ENCODE results near the gene TNFSF8. TPM values are rescaled to one million over a fixed set of nuclear protein-coding genes. Genes with fewer than 3 reads are reported as not detected.

TNFSF8 gene
- total RNA-seq, 1 donor from 2014 or later, result 0.19 TPM

DNA sequence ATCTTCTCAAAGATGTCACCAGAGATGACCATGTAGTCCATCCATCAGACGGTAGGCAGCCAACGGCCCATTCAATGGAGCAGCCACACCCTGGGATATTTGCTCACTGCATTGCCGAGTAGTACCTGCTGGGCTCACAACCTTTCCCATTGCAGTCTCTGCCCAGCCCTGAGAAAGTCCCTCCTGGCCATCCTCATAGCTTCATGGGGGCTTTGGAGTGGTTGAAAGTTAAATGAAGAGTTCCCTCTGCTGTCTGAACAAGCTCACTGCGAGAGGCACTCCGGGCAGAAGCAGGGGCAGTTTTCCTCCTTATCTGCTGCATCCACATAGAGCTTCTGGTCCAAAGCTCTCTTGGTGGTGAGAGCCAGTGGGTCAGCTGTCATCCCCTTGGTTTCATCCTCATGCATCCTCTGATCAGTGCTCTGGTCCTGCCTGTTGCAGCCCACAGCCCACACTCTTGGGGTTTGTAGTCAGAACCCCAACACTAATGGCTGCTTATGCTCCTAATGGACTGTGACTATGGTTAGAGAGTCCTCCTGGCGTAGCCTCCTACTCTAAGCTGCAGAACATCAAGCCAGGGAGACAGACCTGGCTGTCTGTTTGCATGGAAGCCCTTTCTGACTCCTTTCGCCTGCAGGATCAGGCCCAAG is 23.3 kb downstream of the TNFSF8 start:
- Mint-ChIP-seq H3K27me3 (peaks cover 4% of the 10 kb centered on the region), H3K36me3 (no peaks in the 10 kb centered on the region), H3K27ac (peak overlapping the region; percentile 59), H3K4me3 (peak overlapping the region; percentile 34), H3K4me1 (ENCODE audit: unreplicated experiment) (peaks cover 33% of the 10 kb centered on the region), H3K9me3 (no peaks in the 10 kb centered on the region)
- TF ChIP-seq, protein P1, sequence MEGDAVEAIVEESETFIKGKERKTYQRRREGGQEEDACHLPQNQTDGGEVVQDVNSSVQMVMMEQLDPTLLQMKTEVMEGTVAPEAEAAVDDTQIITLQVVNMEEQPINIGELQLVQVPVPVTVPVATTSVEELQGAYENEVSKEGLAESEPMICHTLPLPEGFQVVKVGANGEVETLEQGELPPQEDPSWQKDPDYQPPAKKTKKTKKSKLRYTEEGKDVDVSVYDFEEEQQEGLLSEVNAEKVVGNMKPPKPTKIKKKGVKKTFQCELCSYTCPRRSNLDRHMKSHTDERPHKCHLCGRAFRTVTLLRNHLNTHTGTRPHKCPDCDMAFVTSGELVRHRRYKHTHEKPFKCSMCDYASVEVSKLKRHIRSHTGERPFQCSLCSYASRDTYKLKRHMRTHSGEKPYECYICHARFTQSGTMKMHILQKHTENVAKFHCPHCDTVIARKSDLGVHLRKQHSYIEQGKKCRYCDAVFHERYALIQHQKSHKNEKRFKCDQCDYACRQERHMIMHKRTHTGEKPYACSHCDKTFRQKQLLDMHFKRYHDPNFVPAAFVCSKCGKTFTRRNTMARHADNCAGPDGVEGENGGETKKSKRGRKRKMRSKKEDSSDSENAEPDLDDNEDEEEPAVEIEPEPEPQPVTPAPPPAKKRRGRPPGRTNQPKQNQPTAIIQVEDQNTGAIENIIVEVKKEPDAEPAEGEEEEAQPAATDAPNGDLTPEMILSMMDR (conservative IDR thresholded peaks at IDR 0.05), result peak; percentile 74
- no peak for DNase-seq (ENCODE audit: extremely low spot score, unreplicated experiment)

DNA sequence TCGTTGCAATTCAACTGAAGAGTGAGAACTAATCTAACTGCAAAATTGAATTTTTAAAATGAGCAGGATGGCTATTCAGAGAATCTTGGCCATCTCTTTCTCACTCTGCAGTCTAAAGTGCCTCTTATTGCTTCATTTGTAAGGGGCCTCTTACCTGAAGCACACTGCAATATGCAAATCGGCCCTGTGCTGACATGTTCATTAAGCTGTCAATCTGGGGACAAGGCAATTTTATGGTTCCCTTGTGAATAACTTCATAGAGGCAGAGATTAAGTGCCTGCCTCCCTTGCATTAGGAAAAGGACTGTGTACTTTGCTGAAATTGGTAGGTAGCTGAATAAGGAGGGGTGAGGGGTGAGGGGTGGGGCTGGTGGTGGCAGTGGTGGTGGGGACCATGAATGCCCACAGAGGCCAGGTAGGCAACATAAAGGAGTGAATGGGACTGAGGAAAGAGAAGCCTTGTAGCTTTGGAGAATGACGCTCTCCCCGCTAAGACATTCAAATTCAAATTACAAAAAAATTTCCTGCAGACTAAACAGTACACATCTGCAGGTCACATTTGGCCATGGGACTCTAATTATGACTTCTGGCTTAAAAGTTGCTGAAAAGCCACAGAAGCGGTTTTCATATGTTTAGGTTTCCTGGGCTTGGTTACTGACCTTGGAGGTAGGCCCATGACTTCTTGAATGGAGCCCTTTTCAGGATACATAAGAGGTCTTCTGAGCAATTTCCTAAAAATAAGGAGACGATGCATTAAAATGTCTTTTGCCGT is 25.0 kb downstream of the TNFSF8 start:
- no peaks in the 10 kb centered on the region for H3K36me3 Mint-ChIP-seq
- no peak overlapping the region for H3K4me3 Mint-ChIP-seq
- DNase-seq (ENCODE audit: extremely low spot score, unreplicated experiment), result no peak
- H3K27ac Mint-ChIP-seq, result no peak overlapping the region
- peaks cover 4% of the 10 kb centered on the region for H3K27me3 Mint-ChIP-seq
- no peaks in the 10 kb centered on the region for H3K9me3 Mint-ChIP-seq
- peaks cover 28% of the 10 kb centered on the region for H3K4me1 Mint-ChIP-seq (ENCODE audit: unreplicated experiment)
- TF ChIP-seq, protein P1 (conservative IDR thresholded peaks at IDR 0.05), result no peak

DNA sequence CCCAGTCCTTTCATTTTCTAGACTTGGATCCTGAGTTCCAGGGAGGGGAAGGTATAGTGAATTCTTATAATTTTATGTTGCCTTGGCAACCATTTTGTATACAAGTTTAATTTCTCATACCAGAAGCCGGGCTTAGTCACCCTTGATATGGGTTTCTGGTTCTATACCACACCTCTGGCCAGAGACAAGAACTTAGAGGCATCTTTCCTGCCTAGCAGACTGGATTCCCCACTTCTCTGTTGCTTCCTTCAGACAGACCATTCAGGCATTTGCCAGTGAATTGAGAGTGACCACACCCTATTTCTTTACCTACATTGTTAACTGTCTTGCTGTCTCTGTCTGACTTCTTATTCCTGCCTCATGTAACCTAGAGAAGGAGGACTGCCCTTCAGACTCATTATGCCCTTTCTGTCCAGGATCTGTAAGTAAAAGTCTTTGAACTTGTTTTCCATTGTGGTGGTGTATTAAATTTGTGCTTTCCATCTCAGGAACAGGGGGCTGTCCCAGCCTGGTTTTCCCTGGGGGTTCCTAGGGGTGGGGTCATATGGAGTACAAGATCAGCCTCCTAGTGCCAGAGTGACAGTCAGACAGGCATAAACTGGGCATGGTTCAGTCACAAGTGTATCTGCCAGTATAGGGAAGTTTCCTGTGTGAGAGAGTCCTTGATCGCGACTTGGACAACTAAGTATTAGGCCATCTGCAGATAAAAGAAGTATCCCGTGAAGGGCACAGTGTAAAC is 27.4 kb downstream of the TNFSF8 start:
- TF ChIP-seq, protein P1 (conservative IDR thresholded peaks at IDR 0.05), result no peak
- Mint-ChIP-seq H3K9me3 (no peaks in the 10 kb centered on the region), H3K36me3 (no peaks in the 10 kb centered on the region), H3K27me3 (peaks cover under 1% of the 10 kb centered on the region), H3K4me3 (no peak overlapping the region), H3K4me1 (ENCODE audit: unreplicated experiment) (peaks cover 15% of the 10 kb centered on the region), H3K27ac (no peak overlapping the region)
- no peak for DNase-seq (ENCODE audit: extremely low spot score, unreplicated experiment)

DNA sequence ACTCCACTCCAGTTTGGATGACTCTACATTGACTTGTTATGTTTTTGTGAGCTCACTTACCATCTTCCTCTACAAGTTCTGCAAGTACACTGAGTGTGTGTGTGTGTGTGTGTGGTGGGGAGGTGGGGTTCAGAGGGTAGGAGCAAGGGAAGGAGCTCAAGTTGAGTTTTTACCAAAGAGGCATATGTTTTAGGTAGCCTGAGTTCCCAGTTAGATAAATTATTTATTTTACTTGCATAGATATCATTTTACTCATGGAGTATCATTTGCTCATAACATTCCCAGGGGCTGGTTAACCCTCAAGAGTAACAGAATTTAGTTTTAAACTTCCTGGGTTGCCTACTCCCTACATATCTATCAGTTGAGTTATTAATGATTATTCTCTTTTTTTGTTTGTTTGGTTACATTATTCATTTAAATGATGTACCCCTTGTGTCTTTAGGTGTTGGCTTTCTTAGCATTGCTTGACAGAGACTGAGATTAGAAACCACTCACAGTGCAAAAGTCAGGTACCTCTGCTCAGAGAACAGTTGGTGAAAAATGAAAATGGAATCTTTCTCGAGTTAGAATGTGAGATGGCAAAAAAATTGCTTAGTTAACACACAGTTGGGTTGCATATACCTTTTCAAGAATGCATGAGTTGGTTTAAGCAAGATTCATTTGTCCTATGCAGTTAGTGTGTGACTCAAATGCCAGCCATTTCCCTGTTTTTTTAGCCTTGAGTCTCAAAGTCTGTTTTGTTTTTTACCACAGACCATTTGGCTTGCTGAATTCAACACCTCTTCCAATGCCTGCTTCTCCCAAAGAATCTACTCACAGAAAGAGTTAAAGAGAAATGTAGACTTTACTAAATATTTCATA is 29.2 kb downstream of the TNFSF8 start:
- no peaks in the 10 kb centered on the region for H3K9me3 Mint-ChIP-seq
- no peaks in the 10 kb centered on the region for H3K36me3 Mint-ChIP-seq
- TF ChIP-seq, protein P1 (conservative IDR thresholded peaks at IDR 0.05), result no peak
- H3K27ac Mint-ChIP-seq, result no peak overlapping the region
- H3K4me3 Mint-ChIP-seq, result no peak overlapping the region
- DNase-seq (ENCODE audit: extremely low spot score, unreplicated experiment), result no peak
- no peaks in the 10 kb centered on the region for H3K27me3 Mint-ChIP-seq
- H3K4me1 Mint-ChIP-seq (ENCODE audit: unreplicated experiment), result peaks cover 4% of the 10 kb centered on the region

DNA sequence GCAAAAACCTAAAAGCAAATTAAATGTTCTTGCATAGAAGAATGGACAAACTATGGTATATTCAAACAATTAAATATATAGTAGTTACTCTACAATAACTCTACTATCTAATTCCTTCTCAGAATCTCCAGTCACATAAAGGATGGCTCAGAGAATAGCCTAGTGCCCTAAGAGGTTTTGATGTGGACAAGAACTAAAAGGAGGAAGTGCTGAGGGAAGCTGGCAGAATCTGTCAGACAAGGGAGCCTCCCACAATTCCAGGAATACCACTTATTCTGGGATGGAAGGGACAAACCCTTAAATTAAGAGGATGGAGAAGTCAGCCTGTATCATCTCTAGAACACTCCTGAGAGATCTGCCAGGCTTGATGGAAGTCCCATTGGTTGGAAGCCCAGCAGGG is 30.4 kb downstream of the TNFSF8 start:
- DNase-seq (ENCODE audit: extremely low spot score, unreplicated experiment), result no peak
- TF ChIP-seq, protein P1 (conservative IDR thresholded peaks at IDR 0.05), result no peak
- H3K4me3 Mint-ChIP-seq, result no peak overlapping the region
- H3K9me3 Mint-ChIP-seq, result no peaks in the 10 kb centered on the region
- H3K27me3 Mint-ChIP-seq, result no peaks in the 10 kb centered on the region
- H3K27ac Mint-ChIP-seq, result no peak overlapping the region
- peaks cover 4% of the 10 kb centered on the region for H3K4me1 Mint-ChIP-seq (ENCODE audit: unreplicated experiment)
- H3K36me3 Mint-ChIP-seq, result no peaks in the 10 kb centered on the region
